ENCODE data around the gene ABCC4.

GRCh38 chr13:95250961-95251360 lies 50.3 kb downstream of the ABCC4 start:
- TF ChIP-seq EZH2 (IDR thresholded peaks at IDR 0.05) (no peak), POLR2AphosphoS5 (IDR thresholded peaks at IDR 0.05; ENCODE audit: borderline replicate concordance, low read depth, low read length) (no peak), FOXP2 (optimal IDR thresholded peaks at IDR 0.05; ENCODE audit: control extremely low read depth, extremely low read length, insufficient read depth) (no peak)

Measured in SK-N-MC (cell line).